ENCODE data around the gene LPCAT3. TPM values are rescaled to one million over a fixed set of nuclear protein-coding genes. Genes with fewer than 3 reads are reported as not detected.

LPCAT3 gene
- total RNA-seq, 3 donors from 2014 or later = 24.4 to 27.6 (median 25.0) TPM

- H3K4me1 Mint-ChIP-seq (ENCODE audit: low read depth) = peaks cover 53% of the 10 kb centered on the region
- peaks cover 40% of the 10 kb centered on the region for H3K36me3 Mint-ChIP-seq (ENCODE audit: insufficient read depth)
- ATAC-seq = peak; percentile 24 to 36
- H3K4me3 Mint-ChIP-seq = peak overlapping the region; percentile 100
- H3K9me3 Mint-ChIP-seq = no peaks in the 10 kb centered on the region
- H3K27me3 Mint-ChIP-seq (ENCODE audit: low read depth) = no peaks in the 10 kb centered on the region
- DNase-seq = peak; percentile 26
These were observed 48.2 kb downstream of the LPCAT3 start for GRCh38 chr12:6970096-6970527.

- ATAC-seq (no peak), DNase-seq (no peak)
- Mint-ChIP-seq H3K27me3 (ENCODE audit: low read depth) (no peaks in the 10 kb centered on the region), H3K36me3 (ENCODE audit: insufficient read depth) (peaks cover 39% of the 10 kb centered on the region), H3K9me3 (no peaks in the 10 kb centered on the region), H3K4me1 (ENCODE audit: low read depth) (peaks cover 60% of the 10 kb centered on the region), H3K4me3 (peak overlapping the region; percentile 100)
These were observed 49.9 kb downstream of the LPCAT3 start for GRCh38 chr12:6968426-6968825.

GRCh38 chr12:6967651-6968100, 50.6 kb downstream of the LPCAT3 start:
- ATAC-seq (no peak), DNase-seq (no peak)
- Mint-ChIP-seq H3K27me3 (ENCODE audit: low read depth) (no peaks in the 10 kb centered on the region), H3K9me3 (no peaks in the 10 kb centered on the region), H3K4me3 (no peak overlapping the region), H3K4me1 (ENCODE audit: low read depth) (peaks cover 53% of the 10 kb centered on the region), H3K36me3 (ENCODE audit: insufficient read depth) (peaks cover 39% of the 10 kb centered on the region)

GRCh38 chr12:6966351-6966750, 51.9 kb downstream of the LPCAT3 start:
- Mint-ChIP-seq H3K4me1 (ENCODE audit: low read depth) (peaks cover 52% of the 10 kb centered on the region), H3K9me3 (no peaks in the 10 kb centered on the region), H3K27me3 (ENCODE audit: low read depth) (no peaks in the 10 kb centered on the region), H3K36me3 (ENCODE audit: insufficient read depth) (peaks cover 34% of the 10 kb centered on the region), H3K4me3 (peak overlapping the region; percentile 46)
- no peak for ATAC-seq
- DNase-seq = no peak

DNA sequence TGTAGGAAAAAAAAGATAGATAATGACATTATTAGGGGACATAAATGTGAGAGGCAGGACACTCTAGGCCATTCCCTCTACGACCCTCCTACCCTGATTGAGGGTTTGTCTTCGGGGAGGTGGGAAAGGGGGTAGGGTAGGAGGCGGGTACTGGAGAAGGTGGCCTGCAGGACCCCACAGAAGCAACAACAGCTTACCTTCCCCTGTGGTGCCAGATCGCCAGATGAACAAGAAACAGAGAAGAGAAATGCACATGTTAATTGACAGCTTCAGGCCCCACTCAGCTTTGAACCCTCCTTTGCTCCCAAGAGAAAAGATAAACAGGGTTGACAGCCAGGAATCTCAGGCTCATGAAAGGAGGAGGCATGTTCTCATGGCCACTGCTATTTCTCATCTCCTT, 52.6 kb downstream of the LPCAT3 start:
- Mint-ChIP-seq H3K4me3 (no peak overlapping the region), H3K27me3 (ENCODE audit: low read depth) (no peaks in the 10 kb centered on the region), H3K9me3 (no peaks in the 10 kb centered on the region), H3K4me1 (ENCODE audit: low read depth) (peaks cover 57% of the 10 kb centered on the region), H3K36me3 (ENCODE audit: insufficient read depth) (peaks cover 35% of the 10 kb centered on the region)
- no peak for ATAC-seq
- DNase-seq = no peak

DNA sequence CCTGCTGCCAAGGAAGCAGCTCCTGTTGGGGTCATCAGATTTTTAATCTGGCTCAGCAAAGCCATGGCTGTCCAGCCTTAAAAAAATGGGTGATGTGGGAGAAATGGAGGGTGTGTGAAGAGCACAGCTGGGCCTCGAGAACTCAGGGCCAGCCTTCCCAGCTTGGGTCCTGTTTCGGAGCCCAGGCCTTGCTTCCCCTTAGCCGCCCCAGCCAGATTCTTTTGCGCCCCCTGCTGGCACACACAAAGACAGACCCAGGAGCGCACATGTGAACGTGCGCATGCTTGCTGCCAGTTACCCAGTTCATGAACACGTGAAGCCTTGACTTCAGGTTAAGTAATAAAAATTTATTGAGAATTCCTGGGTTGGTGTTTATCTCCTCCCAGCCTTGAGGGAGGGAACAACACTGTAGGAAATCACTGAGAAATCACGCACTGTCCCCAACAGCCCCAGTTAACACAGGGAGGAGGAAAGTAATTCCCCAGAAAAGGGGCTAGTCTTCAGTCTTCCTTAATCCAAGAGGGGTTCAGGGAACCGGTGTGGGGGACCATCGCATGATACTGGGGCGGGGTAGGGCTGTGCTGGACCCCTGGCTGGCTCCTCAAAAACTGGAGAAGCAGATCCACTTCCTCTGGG, 53.1 kb downstream of the LPCAT3 start:
- peak; percentile 89 for DNase-seq
- Mint-ChIP-seq H3K9me3 (no peaks in the 10 kb centered on the region), H3K36me3 (ENCODE audit: insufficient read depth) (peaks cover 35% of the 10 kb centered on the region), H3K4me1 (ENCODE audit: low read depth) (peaks cover 63% of the 10 kb centered on the region), H3K27me3 (ENCODE audit: low read depth) (no peaks in the 10 kb centered on the region), H3K4me3 (peak overlapping the region; percentile 24)
- peak; percentile 42 to 47 for ATAC-seq

- no peak for ATAC-seq
- no peak for DNase-seq
- H3K4me1 Mint-ChIP-seq (ENCODE audit: low read depth) = peaks cover 68% of the 10 kb centered on the region
- no peaks in the 10 kb centered on the region for H3K27me3 Mint-ChIP-seq (ENCODE audit: low read depth)
- H3K36me3 Mint-ChIP-seq (ENCODE audit: insufficient read depth) = peaks cover 35% of the 10 kb centered on the region
- H3K4me3 Mint-ChIP-seq = no peak overlapping the region
- no peaks in the 10 kb centered on the region for H3K9me3 Mint-ChIP-seq
These were observed 53.7 kb downstream of the LPCAT3 start for GRCh38 chr12:6964605-6965025.

- no peaks in the 10 kb centered on the region for H3K27me3 Mint-ChIP-seq (ENCODE audit: low read depth)
- no peaks in the 10 kb centered on the region for H3K9me3 Mint-ChIP-seq
- DNase-seq = no peak
- no peak overlapping the region for H3K4me3 Mint-ChIP-seq
- peaks cover 36% of the 10 kb centered on the region for H3K36me3 Mint-ChIP-seq (ENCODE audit: insufficient read depth)
- H3K4me1 Mint-ChIP-seq (ENCODE audit: low read depth) = peaks cover 71% of the 10 kb centered on the region
- ATAC-seq = no peak
These were observed 54.4 kb downstream of the LPCAT3 start for GRCh38 chr12:6963791-6964413.

GRCh38 chr12:6963016-6963731, 55.1 kb downstream of the LPCAT3 start:
- Mint-ChIP-seq H3K4me1 (ENCODE audit: low read depth) (peaks cover 72% of the 10 kb centered on the region), H3K36me3 (ENCODE audit: insufficient read depth) (peaks cover 35% of the 10 kb centered on the region), H3K9me3 (no peaks in the 10 kb centered on the region), H3K4me3 (no peak overlapping the region), H3K27me3 (ENCODE audit: low read depth) (no peaks in the 10 kb centered on the region)
- DNase-seq = peak; percentile 12
- ATAC-seq = no peak

- H3K4me1 Mint-ChIP-seq (ENCODE audit: low read depth) = peaks cover 78% of the 10 kb centered on the region
- H3K27me3 Mint-ChIP-seq (ENCODE audit: low read depth) = no peaks in the 10 kb centered on the region
- H3K36me3 Mint-ChIP-seq (ENCODE audit: insufficient read depth) = peaks cover 31% of the 10 kb centered on the region
- DNase-seq = peak; percentile 15
- H3K4me3 Mint-ChIP-seq = peak overlapping the region; percentile 78
- H3K9me3 Mint-ChIP-seq = no peaks in the 10 kb centered on the region
- no peak for ATAC-seq
These were observed 55.8 kb downstream of the LPCAT3 start for GRCh38 chr12:6962285-6963015.

DNA sequence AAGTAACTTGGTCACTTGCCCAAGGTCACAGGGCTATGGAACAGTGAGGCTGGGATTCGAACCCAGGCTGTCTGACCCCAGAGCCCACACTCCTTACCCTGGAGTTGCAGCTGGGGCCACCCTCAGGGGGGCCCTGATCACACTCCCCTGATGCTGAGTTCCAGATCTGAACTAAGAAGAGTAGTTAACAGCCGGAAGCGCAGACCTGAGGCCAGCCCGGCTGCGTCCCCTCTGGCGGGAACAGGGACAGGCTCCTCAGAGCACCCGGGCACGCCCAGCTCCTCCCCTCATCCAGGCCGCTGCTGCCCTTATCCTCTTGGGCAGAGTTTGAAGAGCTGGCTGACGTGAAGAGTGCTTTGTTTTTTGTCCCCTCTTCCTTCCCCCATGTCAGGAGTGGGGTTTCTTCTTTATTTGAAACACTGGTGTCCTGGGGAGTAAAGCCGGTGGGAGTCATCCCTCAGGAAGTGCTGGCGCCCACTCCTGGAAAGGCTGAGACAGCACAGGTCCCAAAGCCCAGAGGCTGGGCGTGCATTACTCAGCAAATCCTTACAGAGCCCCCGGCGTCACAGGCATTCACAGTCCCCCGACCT, 56.5 kb downstream of the LPCAT3 start:
- Mint-ChIP-seq H3K4me3 (peak overlapping the region; percentile 78), H3K36me3 (ENCODE audit: insufficient read depth) (peaks cover 36% of the 10 kb centered on the region), H3K4me1 (ENCODE audit: low read depth) (peaks cover 82% of the 10 kb centered on the region), H3K27me3 (ENCODE audit: low read depth) (no peaks in the 10 kb centered on the region), H3K9me3 (no peaks in the 10 kb centered on the region)
- ATAC-seq = peak; percentile 38 to 42
- DNase-seq = peak; percentile 36

GRCh38 chr12:6961278-6961694, 57.0 kb downstream of the LPCAT3 start:
- peak; percentile 76 to 77 for ATAC-seq

GRCh38 chr12:6960593-6961277, 57.5 kb downstream of the LPCAT3 start:
- ATAC-seq (peak in 1 of 2 donors; percentile 2), DNase-seq (no peak)
- Mint-ChIP-seq H3K4me3 (peak overlapping the region; percentile 78), H3K36me3 (ENCODE audit: insufficient read depth) (peaks cover 40% of the 10 kb centered on the region), H3K9me3 (no peaks in the 10 kb centered on the region), H3K27me3 (ENCODE audit: low read depth) (no peaks in the 10 kb centered on the region), H3K4me1 (ENCODE audit: low read depth) (peaks cover 86% of the 10 kb centered on the region)

More at GRCh38 chr12:6961278-6961694, 57.0 kb downstream of the LPCAT3 start:
- Mint-ChIP-seq H3K4me3 (peak overlapping the region; percentile 78), H3K36me3 (ENCODE audit: insufficient read depth) (peaks cover 38% of the 10 kb centered on the region), H3K4me1 (ENCODE audit: low read depth) (peaks cover 85% of the 10 kb centered on the region), H3K27me3 (ENCODE audit: low read depth) (no peaks in the 10 kb centered on the region), H3K9me3 (no peaks in the 10 kb centered on the region)
- peak; percentile 96 for DNase-seq
